Kidney tubule cell (primary cell): ENCODE results near the gene PEX1.
"Not testable (repeated sequence)": the region's sequence is repeated elsewhere in the genome, so short reads cannot be mapped to it uniquely, and the experiment has no call there.

Source experiments
- DNase-seq: peaks from one replicate; pipeline ENCODE4 v3.0.0-alpha.2; 2018; ENCODE audit warnings: low spot score

Gene PEX1

DNA sequence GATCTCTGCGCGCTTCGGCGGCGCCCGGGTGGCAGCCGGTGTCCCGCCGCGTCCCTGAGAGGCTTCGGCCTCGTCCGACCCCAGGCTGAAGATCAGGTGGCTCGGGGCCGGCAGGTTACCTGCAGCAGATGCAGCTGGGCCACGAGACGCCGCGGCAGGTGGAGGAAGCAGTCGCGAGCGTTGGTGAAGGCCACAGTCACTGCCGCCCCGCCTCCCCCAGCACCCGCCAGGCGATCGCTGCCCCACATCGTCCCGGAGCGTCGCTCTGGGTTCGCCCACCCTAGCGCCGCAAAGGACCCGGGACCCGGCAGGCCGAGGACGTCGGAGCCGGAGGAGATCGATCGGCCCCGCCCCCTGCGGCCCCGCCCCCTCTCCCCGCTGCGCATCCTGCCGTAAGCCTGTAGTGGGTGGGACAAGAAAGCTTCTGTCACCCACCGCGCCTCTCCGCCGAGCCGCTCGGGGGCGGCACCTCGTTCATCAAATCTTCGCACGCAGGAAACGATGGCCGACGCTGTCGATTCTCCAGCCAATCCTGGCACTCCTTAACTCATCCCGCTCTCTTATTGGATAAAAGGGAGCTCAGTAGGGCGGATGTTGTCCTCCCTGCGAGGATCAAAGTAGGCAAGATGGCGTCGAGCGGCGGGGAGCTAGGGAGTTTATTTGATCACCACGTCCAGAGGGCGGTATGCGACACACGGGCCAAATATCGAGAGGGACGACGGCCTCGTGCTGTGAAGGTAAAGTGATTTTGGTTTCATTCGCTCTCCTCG is at the start of gene PEX1, which contains the start of gene RBM48:
TSS of gene PEX1 (minus strand) at position 333 of the 770 bp plus-strand sequence. CDS start at position 248, 85 bp downstream.
TSS of gene RBM48 (plus strand) at position 608 of the 770 bp plus-strand sequence. CDS start at position 627, 19 bp downstream.
- DNase-seq, result peak; percentile 100

DNA sequence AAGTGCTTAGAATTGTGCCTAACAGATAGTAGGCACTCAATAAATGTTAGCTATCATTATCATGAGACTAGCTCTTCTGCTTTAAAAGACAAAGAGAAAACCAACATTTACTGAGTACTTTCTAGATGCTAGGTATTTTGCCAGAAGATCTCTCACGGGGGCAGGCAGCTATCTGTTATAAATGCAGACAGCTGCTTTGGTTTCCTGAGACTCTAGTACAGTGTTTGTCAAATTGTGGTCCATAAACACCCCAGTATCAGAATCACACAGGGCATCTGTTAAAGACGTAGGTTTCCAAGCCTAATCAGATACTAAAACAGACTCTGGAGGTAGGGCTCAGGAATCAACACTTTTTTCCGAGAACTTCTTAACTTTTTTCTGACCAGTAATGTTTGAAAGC is 48.0 kb upstream of the PEX1 start:
- DNase-seq, result no peak

DNA sequence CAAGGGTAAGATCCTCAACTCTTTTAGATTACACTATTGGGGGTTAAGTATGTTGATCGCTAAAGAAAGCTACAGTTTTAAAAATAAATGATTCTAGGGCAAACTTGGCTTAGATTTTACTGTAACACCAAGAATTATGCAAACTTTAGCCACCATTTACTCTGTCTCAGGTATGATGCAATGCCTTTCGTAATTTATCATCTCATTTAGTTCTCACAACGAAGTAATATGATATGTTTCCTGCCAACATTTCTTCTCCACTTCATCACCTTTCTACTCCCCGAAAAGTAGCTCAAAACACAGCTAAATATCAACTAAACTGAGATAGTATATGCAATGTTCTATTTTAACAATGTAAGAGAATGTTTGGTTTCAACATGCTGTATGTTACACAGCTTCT is 40.8 kb upstream of the PEX1 start:
- DNase-seq, result no peak

DNA sequence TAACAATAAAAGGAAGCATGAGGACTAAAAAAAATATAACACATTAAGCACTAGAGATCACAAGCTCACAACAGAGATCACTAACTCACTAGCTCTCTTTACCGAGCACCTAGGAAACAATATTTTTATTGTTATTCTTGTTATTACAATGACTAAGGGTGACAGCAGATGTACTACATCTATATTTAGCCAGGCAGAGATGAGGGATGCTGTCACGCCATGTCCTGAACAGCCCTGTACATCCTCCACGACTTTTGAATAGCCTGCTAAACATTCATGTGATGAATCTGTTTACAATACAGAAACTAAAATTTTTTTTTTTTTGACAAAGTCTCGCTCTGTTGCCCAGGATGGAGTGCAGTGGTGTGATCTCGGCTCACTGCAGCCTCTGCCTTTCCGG is 39.1 kb upstream of the PEX1 start:
- no peak for DNase-seq

DNA sequence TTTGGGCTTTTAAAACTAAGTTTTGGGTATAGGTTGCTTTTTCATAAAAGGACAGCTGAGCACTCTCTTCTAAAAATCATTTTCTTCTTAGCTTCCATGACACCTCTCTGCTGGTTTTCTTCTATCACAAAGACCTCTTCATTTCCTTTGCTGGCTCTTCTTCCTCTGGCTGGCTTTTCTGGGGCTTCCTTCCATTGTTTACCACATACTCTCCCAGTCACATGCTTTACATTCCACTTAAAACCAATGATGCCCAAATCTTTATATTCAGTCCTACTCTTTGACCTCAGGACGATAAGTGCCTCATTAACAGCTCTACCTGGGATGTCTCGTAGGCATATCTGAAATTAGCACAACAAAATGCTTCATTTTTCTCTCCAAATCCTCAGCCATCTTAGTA is 35.0 kb upstream of the PEX1 start:
- DNase-seq, result no peak

DNA sequence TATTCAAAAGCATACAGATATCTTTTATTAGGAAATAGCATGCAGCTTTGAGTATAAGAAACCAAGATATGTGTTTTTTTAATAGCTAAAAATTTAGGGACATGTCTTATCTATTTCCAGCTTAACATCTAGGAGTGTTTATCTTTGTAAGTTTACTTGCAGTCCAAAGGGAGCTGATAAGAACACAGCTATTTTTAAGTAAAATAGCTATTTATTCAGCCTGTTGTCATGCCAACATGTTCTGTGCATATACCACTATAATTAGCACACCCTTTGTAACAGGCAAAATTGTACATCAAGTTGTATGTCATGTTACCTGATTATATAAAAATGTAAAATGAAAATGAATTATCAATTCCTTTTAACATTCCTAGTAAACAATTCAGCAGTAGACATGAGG is 32.3 kb upstream of the PEX1 start:
- no peak for DNase-seq

DNA sequence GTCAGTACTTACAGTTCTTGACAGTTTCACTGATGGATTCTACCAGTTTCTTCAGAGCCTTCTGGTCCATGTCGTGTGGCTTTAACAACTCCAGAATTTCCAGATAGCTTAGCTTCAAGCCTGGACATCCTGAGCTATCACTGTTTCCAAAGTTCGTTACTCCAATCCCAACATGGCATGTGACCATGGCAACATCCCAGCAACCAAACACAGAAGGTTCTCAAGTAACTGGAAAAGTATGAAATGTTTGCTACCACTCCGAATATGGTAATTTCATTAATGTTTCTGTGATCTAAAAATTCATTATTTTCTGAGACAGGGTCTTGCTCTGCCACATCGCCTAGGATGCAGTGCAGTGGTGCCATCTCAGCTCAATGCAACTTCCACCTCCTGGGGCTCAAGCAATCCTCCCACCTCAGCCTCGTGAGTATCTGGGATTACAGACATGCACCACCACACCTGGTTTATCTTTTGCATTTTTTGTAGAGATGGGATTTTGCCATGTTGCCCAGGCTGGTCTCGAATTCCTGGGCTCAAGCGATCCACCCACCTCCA is 29.6 kb upstream of the PEX1 start:
- no peak for DNase-seq

DNA sequence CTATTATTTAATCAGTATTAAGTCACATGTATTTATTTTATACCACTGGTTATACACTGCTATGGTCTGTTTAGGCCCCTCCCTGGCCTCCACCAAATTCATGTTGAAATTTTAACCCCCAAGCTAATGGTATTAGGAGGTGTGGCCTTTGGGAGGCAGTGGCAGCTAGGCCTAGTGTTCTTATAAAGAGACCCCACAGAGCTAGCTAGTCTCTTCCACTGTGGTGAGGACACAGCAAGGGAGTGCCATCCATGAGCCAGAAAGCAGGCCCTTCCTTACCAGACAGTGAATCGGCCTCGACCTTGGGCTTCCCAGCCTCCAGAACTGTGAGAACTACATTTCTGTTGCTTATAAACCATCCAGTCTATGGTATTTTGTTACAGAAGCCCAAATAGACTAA is 28.9 kb upstream of the PEX1 start:
- DNase-seq, result no peak

DNA sequence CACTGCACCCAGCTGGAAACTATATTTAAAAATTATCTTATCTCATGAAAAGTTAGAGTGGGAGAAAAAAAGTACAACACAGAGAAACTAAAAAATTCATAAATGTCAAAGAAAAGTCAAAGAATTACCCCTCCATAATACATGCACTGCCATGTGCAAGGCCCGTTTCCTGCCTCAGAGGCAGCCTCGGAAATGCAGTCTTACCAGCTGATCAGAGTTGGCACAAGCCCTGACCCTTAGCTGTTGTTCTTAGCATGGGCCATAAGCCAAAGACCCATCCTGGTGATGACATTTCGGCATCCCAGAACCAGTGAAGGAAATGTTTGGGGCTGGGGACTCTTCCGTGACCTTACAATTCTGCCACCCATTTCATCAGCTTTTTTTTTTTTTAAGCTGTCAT is 21.9 kb upstream of the PEX1 start:
- DNase-seq, result no peak

DNA sequence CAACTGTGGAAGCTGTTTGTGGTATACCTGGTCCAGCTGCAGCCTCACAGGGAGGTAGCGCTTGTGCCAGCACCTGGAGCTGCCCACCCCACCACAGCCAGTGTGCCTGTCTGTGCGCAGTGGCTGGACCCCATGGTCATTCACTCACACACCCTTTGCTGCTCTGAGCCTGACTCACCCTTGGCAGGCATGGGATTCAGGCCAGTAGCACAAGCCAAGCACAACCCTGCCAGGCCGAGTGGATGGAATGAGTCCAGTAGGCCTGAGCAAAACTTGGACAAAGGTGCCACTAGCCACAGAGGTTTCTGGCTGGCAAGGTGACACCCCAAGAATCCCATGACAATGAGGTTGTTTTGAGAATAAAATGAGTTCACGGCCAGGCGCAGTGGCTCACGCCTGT is 19.3 kb upstream of the PEX1 start:
- DNase-seq, result no peak

DNA sequence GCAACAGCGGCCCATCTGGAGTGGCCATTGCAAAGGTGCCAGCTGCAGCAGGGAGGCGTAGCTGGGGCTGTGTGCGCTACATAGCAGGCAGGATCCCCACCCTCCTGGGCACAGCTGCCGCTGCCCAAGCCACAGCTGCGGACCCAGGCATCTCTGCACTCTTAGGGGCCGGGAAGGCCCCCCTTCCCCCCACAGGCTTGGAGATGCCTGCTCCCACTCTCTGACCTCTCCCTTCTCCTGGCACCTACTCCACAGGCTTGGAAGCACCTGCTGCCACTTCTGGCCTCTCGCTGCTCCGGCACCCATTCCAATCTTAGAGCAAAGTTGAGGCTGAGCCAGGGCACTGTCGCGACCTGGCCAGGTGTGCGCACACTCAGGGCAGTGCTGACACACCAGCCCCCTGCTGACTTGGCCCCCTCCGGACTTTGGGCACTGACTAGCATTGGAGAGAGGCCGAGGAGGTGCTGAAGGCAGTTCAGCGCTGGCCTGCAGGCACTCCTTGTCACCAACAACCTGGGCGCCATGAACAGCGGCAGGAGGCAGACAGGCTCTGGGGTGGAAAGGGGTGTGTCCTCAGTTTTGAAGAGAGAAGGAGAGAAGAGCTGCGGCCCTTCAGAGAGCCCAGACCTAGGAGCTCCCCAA is 18.7 kb upstream of the PEX1 start:
- DNase-seq, result no peak

DNA sequence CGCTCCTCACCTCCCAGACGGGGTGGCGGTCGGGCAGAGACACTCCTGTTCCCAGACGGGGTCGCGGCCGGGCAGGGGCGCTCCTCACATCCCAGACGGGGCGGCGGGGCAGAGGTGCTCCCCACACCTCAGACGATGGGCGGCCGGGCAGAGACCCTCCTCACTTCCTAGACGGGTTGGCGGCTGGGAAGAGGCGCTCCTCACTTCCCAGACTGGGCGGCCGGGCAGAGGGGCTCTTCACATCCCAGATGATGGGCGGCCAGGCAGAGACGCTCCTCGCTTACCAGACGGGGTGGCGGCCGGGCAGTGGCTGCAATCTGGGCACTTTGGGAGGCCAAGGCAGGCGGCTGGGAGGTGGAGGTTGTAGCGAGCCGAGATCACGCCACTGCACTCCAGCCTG is 16.8 kb upstream of the PEX1 start:
- not testable (repeated sequence) for DNase-seq

DNA sequence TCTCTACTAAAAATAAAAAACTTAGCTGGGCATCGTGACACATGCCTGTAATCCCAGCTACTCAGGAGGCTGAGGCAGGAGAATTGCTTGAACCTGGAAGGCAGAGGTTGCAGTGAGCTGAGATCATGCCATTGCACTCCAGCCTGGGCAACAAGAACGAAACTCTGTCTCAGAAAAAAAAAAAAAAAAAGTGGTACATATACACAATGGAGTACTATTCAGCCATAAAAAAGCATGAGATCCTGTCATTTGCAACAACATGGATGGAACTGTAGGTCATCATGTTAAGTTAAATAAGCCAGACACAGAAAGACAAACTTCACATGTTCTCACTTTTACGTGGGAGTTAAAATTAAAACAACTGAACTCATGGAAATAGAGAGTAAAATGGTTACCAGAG is 15.2 kb upstream of the PEX1 start:
- DNase-seq, result not testable (repeated sequence)

DNA sequence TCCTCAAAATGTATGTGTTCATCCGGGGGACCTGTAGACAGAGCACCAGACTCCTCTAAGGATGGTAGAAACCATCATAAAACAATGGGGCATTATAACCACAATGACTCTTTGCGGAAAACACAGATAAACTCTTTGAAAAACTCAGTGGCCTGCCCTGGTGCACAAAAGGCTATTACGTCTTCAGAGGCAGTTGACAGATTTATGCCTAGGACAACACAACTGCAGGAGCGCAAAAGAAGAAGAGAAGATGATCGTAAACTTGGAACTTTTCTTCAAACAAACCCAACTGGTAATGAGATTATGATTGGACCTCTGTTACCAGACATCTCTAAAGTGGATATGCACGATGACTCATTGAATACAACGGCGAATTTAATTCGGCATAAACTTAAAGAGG is 6.3 kb upstream of the PEX1 start:
- no peak for DNase-seq

DNA sequence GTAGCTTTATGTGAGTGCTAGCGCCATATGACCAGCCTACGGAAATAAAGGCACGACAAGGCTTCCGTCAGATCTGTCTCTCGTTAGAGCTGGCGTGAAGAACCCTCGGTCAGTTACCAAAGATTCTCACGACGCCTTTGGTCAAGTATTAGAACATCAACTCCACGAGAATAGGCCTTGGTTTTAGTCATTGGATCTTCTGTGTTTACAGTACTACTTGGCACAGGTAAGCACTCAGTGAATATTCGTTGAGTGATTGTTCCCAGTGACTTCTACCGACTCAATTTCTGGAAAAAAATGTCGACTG is 591 bp upstream of the PEX1 start:
- no peak for DNase-seq

DNA sequence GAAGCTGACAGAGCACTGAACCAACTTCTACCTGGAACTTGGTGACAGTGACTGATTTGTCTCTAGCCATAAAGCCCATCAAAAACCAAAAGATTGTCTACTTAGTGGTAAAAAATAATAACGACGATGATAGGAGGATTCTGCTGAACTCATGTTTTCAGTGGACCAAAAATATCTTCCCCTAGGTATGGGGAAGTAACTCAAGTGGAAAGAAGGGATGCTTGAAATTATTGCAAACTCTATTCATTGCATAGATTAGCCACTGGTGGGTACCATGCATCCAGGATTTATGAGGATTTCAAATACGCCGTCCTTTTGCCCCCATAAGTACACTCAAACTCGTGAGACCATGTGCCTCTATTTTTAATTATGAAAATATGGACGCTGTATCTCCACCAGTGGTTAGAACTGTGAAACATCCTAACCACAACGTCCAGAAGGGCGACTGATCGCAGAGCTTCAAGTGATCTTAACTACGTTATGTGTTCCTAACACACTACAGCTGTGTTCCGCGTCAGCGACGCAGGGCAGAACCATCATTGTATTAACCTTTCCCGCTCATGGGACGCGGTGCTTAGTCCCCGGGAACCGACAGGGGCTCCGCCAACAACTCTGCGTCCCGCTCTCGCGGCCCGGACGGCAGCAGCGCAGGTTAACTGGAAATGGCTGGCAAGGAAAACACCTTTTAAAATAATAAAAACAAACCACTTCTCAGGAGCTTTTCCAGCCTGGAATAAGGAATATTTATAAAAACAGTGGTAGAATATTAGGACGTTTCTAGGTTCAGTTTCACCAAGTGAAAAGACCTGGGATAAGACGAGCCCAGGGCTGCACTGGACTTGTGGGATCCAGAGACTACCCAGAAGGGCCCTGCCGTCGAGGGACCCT is 776 bp downstream of the PEX1 start:
- DNase-seq, result peak; percentile 63

DNA sequence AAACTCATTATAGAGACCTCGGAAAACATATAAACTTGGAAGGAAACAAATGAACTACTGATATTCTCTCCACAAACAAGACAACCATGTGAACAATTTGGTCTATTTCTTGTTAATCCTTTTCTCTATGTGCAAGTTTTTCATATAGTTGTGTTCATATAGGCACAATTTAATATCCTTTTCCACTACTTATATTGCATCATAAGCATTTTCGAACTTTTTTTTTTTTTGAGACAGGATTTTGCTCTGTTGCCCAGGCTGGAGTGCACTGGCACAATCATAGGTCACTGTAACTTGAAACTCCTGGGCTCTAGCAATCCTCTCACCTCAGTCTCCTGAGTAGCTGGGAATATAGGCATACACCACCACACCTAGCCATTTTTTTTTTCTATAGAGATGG is 5.2 kb downstream of the PEX1 start:
- no peak for DNase-seq

DNA sequence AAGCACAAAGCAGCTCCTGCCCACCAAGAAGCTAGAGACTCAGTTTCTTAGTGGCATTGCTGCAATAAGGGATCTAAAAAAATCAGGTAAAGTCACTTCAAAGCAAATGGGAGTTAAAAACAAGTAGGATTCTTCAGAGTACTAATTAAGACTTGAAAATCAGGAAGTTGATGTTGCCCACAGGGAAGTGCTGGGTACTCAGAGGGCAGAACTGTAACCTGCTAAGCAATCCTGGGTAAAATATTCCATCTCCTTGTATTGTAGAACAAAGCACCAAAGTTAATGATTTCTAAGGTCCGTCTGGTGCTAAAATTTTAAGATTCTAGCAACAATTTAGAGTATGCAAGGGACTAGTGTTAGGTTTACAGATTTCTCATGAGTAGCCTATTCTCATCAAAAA is 8.3 kb downstream of the PEX1 start:
- no peak for DNase-seq

DNA sequence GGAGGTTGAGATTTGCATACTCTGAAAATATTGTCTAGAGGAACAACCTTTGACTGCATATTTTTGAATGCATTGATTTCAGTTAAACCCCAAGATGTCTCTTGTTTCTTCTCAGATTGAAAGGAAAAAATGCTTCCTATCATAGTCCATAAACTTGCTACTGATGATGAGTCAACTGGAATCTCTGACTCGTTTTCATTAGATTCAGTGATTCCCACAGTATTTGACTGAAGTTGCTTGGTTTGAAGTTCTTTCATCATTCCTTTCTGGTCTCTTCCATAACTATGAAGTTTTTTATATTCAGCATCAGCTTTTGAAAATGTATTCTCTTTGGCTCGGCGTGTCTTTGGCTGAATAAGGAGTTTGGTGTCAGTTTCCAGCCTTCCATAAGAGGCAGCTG is 10.7 kb downstream of the PEX1 start:
- DNase-seq, result peak; percentile 34

DNA sequence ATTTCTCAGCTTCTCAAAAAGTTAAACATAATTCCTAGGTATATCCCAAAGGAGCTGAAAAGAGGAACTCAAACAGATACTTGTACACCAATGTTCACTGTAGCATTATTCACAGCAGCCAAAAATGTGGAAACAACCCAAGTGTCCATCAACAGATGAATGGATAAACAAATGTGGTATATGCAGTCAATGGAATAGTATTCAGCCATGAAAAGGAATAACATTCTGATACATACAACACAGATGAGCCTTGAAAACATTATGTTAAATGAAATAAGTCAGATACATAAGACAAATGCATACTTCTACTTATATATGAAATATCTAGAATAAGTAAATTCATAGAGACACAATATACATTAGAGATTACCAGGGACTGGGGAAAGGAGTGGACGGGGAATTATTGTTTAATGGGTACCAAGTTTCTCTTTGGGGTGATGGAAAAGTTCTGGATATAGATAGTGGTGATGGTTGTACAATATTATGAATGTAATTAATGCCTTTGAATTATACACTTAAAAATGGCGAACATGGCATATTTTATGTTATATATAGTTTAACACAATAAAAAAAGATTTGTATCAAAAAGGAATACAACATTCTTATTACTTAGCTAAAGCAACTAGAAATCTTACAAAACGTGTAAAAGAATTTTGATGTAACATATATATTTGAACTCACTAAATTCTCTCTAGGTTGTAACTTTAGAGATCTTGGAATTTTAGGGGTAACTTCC is 15.0 kb downstream of the PEX1 start:
- DNase-seq, result no peak

DNA sequence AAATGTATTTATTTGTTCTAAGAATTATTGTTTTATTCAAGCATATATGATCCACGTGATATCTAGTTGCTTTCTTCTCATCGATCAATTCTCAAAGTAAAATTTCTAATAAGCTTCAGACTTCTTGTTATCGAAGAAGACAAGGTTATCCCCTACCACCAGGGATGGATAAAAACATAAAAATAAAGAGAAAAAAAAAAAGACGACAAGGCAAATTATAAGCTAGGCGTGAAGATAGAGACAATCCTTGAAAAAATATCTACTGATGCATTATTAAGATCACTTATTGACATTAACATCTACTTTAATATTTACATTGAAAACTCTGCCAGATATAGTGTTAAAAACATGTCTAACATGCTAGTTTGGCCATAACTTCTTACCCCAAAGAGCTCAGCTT is 19.4 kb downstream of the PEX1 start:
- DNase-seq, result no peak

DNA sequence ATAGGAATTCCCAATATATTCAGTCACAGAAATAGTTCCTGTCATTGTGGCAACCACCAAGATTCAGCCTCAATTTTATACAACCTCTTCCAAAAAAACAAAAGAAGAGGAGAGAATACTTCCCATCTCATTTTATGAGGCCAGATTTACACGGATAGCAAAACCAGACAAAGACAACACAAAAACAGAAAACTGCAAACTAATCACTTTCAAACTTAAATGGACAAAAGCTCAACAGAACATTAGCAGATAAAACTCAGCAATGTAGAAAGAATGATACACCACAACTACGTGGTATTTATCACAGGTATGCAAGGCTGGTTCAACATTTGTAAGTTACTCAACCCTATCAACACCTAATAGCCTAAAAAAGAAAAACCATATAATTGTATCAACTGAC is 22.0 kb downstream of the PEX1 start:
- no peak for DNase-seq
